NCI-H1417 treated with DMSO at 0.1 percent for 48 hours (cell line): ENCODE measurements around the gene TIMM8A.
"Not testable (repeated sequence)": the region's sequence is repeated elsewhere in the genome, so short reads cannot be mapped to it uniquely, and the experiment has no call there.

Experiments used
- DNase-seq: peaks from one replicate; lab custom pipeline; 2025; lab: John Stamatoyannopoulos, UW

TIMM8A gene

DNA sequence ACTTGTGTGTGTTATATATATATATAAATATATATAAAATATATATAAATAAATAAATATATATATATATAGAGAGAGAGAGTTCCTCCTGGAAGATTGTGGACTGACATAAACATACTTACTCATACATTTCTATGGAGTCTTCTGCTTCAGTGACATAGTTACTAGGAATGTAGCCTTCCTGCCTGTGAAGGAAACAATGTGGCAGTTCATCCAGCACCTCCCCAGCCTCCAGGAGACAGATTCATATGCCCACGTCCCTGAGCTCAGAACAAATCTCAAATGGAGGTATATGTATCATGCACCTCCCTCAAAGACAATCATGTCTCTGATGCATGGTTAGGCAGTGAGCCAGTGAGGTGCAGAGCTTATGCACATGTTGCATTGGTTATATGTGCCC lies 11.4 kb upstream of the TIMM8A start:
- DNase-seq, result no peak

DNA sequence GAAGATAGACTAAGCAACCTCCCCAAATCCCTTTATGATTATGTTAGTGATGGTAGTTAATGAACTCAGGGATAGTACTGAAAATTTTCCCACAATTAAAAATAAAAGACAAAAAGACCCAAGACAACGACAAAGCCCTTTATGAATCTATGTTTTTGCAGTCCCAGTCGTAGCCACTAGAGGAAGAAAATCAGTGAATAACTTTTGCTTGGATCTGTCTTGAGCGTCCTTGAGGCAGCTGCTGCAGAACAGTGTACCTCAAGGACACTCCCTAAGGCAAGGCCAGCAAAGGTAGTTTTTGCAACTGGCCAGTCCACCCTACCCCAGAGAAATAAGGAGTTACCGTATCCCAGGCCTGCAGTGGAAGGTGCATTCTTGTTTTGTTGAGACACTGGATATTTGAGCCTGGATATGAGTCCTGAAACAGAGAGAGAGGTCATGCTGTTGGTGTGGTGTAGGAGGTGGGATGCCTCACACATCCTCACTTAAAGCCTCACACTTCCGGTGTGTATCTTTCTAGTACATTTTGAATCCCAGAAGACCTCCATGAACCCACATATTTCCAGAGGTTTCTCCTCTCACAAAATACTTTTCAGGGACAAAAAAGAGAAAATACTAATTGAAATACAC lies 8.7 kb upstream of the TIMM8A start:
- DNase-seq, result no peak

DNA sequence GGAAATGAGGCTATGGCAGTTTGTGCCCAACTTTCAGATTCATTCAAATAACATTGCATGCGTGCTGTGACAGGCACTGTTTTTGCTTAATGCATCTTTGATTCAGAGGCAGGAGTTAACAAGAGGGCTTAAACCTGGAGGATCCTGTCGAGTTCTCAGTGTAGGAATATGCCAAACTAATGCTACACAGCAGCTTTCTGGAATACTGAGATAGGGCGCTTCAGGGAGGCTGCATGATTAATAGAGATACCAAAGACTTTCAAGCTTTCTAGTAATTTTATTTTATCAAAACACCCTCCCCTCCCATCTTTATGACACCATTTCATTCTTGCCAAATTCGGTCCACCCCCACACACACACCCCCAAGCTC lies 636 bp upstream of the TIMM8A start:
- no peak for DNase-seq

DNA sequence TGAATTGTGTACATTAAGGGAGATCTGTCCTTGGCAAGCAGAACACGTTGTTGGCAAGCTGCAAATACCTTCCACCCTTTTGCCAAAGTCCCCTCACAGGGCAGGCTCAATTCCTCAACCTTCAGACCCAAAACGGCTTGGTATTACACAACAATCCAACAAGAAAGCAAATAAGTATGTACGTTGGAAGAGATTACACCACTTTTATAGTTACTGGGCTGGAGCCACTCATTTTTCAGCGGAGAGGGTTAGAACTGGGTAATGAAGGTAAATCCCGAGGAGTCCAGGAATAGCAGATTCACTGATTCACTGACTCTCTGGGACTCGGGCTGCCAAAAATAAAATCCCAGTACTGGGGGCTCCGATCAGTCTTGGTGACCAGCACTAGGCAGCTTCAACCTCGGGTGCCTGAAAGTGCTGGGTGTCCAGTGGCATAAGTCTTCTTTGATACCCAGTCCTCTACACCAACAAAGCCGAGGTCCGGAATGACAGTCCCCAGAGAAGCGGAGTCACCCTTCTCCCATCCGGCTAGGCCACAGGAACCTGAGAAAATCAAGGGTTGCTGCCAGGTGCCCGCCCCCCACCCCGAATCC lies 587 bp downstream of the TIMM8A start:
- DNase-seq, result no peak

DNA sequence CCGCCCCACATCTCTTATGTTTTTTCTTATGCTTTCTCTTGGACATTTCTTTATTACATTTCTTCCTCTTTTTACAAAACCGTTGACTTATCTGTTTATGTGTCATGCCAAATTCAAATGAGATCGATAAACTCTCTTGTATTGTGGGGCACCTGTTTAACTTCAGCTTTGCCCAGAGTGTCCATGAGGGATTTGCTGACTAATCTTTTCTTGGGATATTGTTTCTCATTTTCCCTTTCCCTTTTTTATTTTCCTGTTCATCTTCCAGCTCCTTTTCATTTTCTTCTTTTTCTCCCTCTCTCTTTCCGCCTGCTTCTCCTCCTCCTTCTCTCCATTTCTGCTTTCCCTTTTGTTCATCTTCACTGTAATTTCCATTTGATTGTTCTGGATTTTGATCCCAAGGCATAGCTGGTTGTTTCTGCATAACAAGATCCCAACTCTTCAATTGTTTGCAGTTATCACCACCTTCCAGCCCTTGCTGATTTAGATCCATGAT lies 10.7 kb downstream of the TIMM8A start:
- DNase-seq, result no peak

DNA sequence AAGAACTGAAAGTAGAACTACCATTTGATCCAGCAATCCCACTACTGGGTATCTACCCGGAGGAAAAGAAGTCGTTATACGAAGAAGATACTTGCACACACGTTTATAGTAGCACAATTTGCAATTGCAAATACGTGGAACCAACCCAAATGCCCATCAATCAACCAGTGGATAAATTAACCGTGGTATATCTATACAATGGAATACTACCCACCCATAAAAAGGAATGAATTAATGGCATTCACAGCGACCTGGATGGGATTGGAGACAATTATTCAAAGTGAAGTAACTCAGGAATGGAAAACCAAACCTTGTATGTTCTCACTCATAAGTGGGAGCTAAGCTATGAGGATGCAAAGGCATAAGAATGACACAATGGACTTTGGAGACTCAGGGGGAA lies 14.2 kb downstream of the TIMM8A start:
- DNase-seq, result not testable (repeated sequence)

DNA sequence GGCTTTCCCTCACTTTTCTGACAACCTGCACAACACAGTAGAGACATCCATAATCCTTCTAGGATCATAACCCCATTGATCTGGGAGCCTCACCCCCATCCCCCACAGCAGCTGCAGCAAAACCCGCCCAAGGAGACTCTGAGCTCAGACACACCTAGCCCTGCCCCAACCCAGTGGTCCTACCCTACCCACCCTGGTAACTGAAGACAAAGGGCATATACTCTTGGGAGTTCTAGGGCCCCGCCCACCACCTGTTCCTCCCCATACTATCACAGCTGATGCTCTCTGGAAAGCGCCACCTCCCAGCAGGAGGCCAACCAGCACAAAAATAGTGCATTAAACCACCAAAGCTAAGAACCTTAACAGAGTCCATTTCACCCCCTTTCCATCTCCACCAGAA lies 21.9 kb downstream of the TIMM8A start:
- not testable (repeated sequence) for DNase-seq

DNA sequence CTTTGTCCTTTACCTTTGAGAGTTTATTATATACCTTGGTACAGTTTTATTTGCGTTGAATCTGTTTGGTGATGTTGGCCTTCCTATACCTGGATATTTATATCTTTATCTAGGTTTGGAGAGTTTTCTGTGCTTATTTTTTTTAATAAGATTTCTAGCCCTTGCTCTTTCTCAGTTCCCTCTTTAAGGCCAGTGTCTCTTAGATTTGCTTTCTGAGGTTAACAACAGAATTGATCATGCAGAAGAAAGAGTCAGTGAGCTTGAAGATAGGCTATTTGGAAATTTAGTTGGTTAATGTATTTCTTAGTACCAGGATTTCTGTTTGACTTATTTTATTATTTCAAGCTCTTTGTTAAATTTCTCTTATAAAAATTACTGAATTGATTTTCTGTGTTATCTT lies 44.8 kb downstream of the TIMM8A start:
- DNase-seq, result no peak
